Keratinocyte (primary cell): ENCODE measurements around the gene FOCAD.

Source experiments
- CTCF ChIP-seq, 3 experiments: IDR thresholded peaks in 1 of 3; conservative IDR thresholded peaks in 1 of 3; optimal IDR thresholded peaks in 1 of 3; 2 replicates in 2 of 3; 3 replicates in 1 of 3; pipeline versions ENCODE3 to v1.5.1; 2011; ENCODE audit warnings: low read length in 3 of 3, mild to moderate bottlenecking in 3 of 3, moderate library complexity in 2 of 3, control low read depth in 1 of 3, inconsistent platforms in 1 of 3; ENCODE audit not compliant: insufficient read depth in 2 of 3; ENCODE audit errors: extremely low read depth in 1 of 3
- EZH2 ChIP-seq: IDR thresholded peaks from one replicate; pipeline ENCODE4 v1.6.1; 2012; ENCODE audit warnings: inconsistent platforms, mild to moderate bottlenecking, low read length, moderate library complexity

- TF ChIP-seq CTCF (optimal IDR thresholded peaks at IDR 0.05 in 1 of 3, IDR thresholded peaks at IDR 0.05 in 1 of 3, conservative IDR thresholded peaks at IDR 0.05 in 1 of 3; ENCODE audit: extremely low read depth in 1 of 3, insufficient read depth in 2 of 3, low read length in 3 of 3) (no peak), EZH2 (no peak)
Measured at GRCh38 chr9:20997503-20998076, 313.5 kb downstream of the FOCAD start.
